K562 (cell line): ENCODE measurements around the gene KCNK7. TPM values are rescaled to one million over a fixed set of nuclear protein-coding genes. Genes with fewer than 3 reads are reported as not detected.

Experiments used
- CEBPZ ChIP-seq: fragments of 150-350 bp; IDR thresholded peaks from 2 replicates; pipeline ENCODE4 v1.6.1; 2014; ENCODE audit warnings: low read depth, mild to moderate bottlenecking, low read length, borderline replicate concordance
- EP300 ChIP-seq: IDR thresholded peaks from 2 replicates; pipeline ENCODE4 v1.6.1; 2012; ENCODE audit warnings: low read length, improper control_type of control experiment
- JUN ChIP-seq, 2 experiments: sonication (generic) in 1 of 2; formaldehyde crosslinking in 1 of 2; IDR thresholded peaks; 2 replicates each; pipeline versions ENCODE4 v1.6.1 to v1.8.0; 2012 to 2022; ENCODE audit warnings: borderline replicate concordance in 2 of 2, mild to moderate bottlenecking in 2 of 2, improper control_type of control experiment in 1 of 2, low read depth in 1 of 2, low read length in 1 of 2, missing genetic modification reagents in 1 of 2
- MBD1 ChIP-seq: fragments of 250-450 bp; sonication (Bioruptor Pico); IDR thresholded peaks from 2 replicates; pipeline ENCODE4 v1.8.0; 2022; ENCODE audit warnings: inconsistent platforms
- MTA2 ChIP-seq: fragments of 450-650 bp; IDR thresholded peaks from 2 replicates; pipeline ENCODE4 v1.6.1; 2016; ENCODE audit warnings: low read depth
- NFIC ChIP-seq: fragments of 450-650 bp; IDR thresholded peaks from 2 replicates; pipeline ENCODE4 v1.6.1; 2017; ENCODE audit warnings: mild to moderate bottlenecking, inconsistent platforms
- ZBTB1 ChIP-seq: sonication (generic); formaldehyde crosslinking; IDR thresholded peaks from 2 replicates; pipeline ENCODE4 v1.8.1; 2023; ENCODE audit warnings: missing genetic modification reagents, low read depth, mild to moderate bottlenecking, borderline replicate concordance
- ZNF175 ChIP-seq: fragments of 200-800 bp; sonication (Bioruptor generic); IDR thresholded peaks from 2 replicates; pipeline ENCODE4 v1.6.1; 2016; ENCODE audit warnings: low read depth, mild to moderate bottlenecking, missing genetic modification characterization, missing compliant biosample characterization
- ZNF766 ChIP-seq: fragments of 200-800 bp; sonication (Bioruptor generic); conservative IDR thresholded peaks from 2 replicates; pipeline ENCODE4 v1.6.1; 2016; ENCODE audit warnings: missing genetic modification characterization, missing compliant biosample characterization
- polyA plus RNA-seq, 8 experiments: library from polyadenylated mRNA; depleted of rRNA in 4 of 8; stranded (reverse) in 5 of 8; unstranded in 3 of 8; fragments of >200 nt; fragmentation: Nextera tagmentation in 2 of 8; fragmentation: Illumina TruSeq in 1 of 8; extraction: Ambion mirVana in 2 of 8; extraction: Trizol in 1 of 8; gene quantifications; 2 replicates each; pipeline versions ENCODE4 v1.2.1 to v1.2.3, GENCODE V29; 2011 to 2014; ENCODE audit warnings: inconsistent platforms in 1 of 8, missing spikeins in 1 of 8
- total RNA-seq, 7 experiments: library from RNA; depleted of rRNA in 6 of 7; stranded (reverse); fragments of >200 nt in 6 of 7; fragmentation: Illumina TruSeq in 2 of 7; extraction: Trizol in 2 of 7; gene quantifications; 2 replicates each; pipeline versions ENCODE4 v1.2.1 to v1.2.3, GENCODE V29; 2011 to 2021; ENCODE audit warnings: low replicate concordance in 1 of 7

Gene KCNK7
- total and polyA plus RNA-seq, 9 of the 15 experiments (the other 6 are each of a cell fraction or from before 2014, with no cell fraction given): 0.07 to 0.40 TPM; not detected in 7

DNA sequence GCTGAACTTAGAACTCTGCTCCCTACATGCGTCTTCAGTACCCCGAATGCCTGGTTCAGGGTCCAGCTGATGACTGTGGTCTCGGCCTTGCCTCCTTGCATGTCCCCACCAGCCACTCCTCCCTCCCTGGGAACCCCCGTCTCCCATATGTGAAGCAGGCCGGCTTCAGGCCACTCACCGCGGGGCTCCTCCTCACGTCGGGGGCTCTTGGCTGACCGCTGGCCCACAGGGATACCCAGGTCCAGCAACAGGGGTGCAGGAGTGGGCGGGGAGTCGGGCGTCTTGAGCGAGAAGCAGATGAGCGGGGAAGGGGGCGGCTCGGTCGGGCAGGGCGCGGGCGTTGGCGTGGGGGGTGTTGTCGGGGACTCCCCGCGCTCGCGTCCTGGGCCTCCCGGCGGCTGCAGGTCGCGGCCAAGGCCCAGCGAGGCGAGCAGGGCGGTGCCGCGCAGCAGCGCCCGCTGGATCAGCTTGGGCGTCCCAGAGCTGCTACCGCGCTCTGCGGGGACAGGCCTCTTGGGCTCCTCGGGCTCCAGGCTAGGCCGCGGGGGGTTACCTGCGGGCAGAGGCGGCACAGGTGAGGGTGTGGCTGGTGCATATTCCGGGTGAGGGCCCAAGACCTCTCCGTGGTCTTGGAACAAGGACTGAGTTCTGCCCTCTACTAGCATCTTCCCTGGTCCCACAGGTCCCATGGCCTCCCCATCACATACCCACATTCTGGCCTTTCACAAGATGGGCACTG lies 3.8 kb upstream of the KCNK7 start (continued):
- TF ChIP-seq ZNF175 (CRISPR knock-in tag) (no peak), MBD1 (CRISPR knock-in tag) (no peak), JUN (IDR thresholded peaks at IDR 0.05; ENCODE audit: borderline replicate concordance, low read depth, low read length) (no peak), JUN (CRISPR knock-in tag; IDR thresholded peaks at IDR 0.05; ENCODE audit: borderline replicate concordance) (no peak), CEBPZ (no peak), NFIC (no peak), ZNF766 (CRISPR knock-in tag) (no peak), EP300 (no peak), MTA2 (no peak), ZBTB1 (CRISPR knock-in tag) (no peak)
